NCI-H187 treated with DMSO at 0.1 percent for 48 hours (cell line): ENCODE results near the gene SLC7A6.

ENCODE experiments used
- DNase-seq: peaks from one replicate; lab custom pipeline; 2025; lab: John Stamatoyannopoulos, UW

SLC7A6 gene

GRCh38 chr16:68346892-68347480, 82.7 kb downstream of the SLC7A6 start:
- DNase-seq: no peak

GRCh38 chr16:68347605-68348004, 83.3 kb downstream of the SLC7A6 start:
- DNase-seq: no peak

- DNase-seq: no peak
These were observed 84.5 kb downstream of the SLC7A6 start for GRCh38 chr16:68348639-68349445.

GRCh38 chr16:68349838-68350410, 85.6 kb downstream of the SLC7A6 start:
- no peak for DNase-seq

GRCh38 chr16:68350813-68351350, 86.6 kb downstream of the SLC7A6 start:
- no peak for DNase-seq
